HUES6 (cell line): ENCODE measurements around the gene HMCN1.
A peak's percentile ranks its signal among the peaks of the same experiment; 100 is the strongest.

Source experiments
- H3K27ac ChIP-seq: 2 replicates; pipeline ENCODE4 v1.7.0; 2013; ENCODE audit warnings: low read depth, mild to moderate bottlenecking, low read length, inconsistent platforms
- H3K27me3 ChIP-seq: 2 replicates; pipeline ENCODE4 v1.6.1; 2013; ENCODE audit warnings: low read length; ENCODE audit not compliant: control insufficient read depth, insufficient read depth
- H3K36me3 ChIP-seq: 2 replicates; pipeline ENCODE4 v1.6.1; 2013; ENCODE audit warnings: low read length; ENCODE audit not compliant: control insufficient read depth, insufficient read depth
- H3K4me1 ChIP-seq: 2 replicates; pipeline ENCODE4 v1.6.1; 2013; ENCODE audit warnings: low read length; ENCODE audit not compliant: control insufficient read depth, insufficient read depth
- H3K4me3 ChIP-seq: 2 replicates; pipeline ENCODE4 v1.5.1; 2013; ENCODE audit warnings: low read depth, low read length
- H3K9ac ChIP-seq: one replicate; pipeline ENCODE4 v1.6.1; 2013; ENCODE audit warnings: mild to moderate bottlenecking, low read length
- H3K9me3 ChIP-seq: 2 replicates; pipeline ENCODE4 v1.6.1; 2013; ENCODE audit warnings: low read depth, low read length; ENCODE audit not compliant: control insufficient read depth, insufficient read depth

The HMCN1 gene

GRCh38 chr1:185733818-185734735, at the start of gene HMCN1:
TSS of gene HMCN1 (plus strand) at chr1:185734391. CDS start at chr1:185734780, 389 bp downstream.
- peaks cover 11% of the 10 kb centered on the region for H3K4me1 ChIP-seq
- H3K4me3 ChIP-seq: peak within 1 kb of the TSS; percentile 76
- no peaks in the 10 kb centered on the region for H3K36me3 ChIP-seq
- peaks cover 5% of the 10 kb centered on the region; the same call in 1 of the 2 replicates for H3K27me3 ChIP-seq
- no peaks in the 10 kb centered on the region for H3K9me3 ChIP-seq
- peak within 1 kb of the TSS; percentile 66 for H3K9ac ChIP-seq
- H3K27ac ChIP-seq: no peak within 1 kb of the TSS

- H3K4me1 ChIP-seq: no peaks in the 10 kb centered on the region
- no peak overlapping the region for H3K9ac ChIP-seq
- no peak overlapping the region for H3K27ac ChIP-seq
- no peaks in the 10 kb centered on the region for H3K27me3 ChIP-seq
- no peaks in the 10 kb centered on the region for H3K36me3 ChIP-seq
- H3K9me3 ChIP-seq: no peaks in the 10 kb centered on the region
- no peak overlapping the region for H3K4me3 ChIP-seq
Measured at GRCh38 chr1:185686821-185687778, 47.1 kb upstream of the HMCN1 start.

GRCh38 chr1:185690527-185690926, 43.7 kb upstream of the HMCN1 start:
- Histone ChIP-seq H3K9me3 (no peaks in the 10 kb centered on the region), H3K27ac (no peak overlapping the region), H3K27me3 (no peaks in the 10 kb centered on the region), H3K4me1 (peaks cover 8% of the 10 kb centered on the region; the same call in 1 of the 2 replicates), H3K36me3 (no peaks in the 10 kb centered on the region), H3K9ac (no peak overlapping the region), H3K4me3 (no peak overlapping the region)

DNA sequence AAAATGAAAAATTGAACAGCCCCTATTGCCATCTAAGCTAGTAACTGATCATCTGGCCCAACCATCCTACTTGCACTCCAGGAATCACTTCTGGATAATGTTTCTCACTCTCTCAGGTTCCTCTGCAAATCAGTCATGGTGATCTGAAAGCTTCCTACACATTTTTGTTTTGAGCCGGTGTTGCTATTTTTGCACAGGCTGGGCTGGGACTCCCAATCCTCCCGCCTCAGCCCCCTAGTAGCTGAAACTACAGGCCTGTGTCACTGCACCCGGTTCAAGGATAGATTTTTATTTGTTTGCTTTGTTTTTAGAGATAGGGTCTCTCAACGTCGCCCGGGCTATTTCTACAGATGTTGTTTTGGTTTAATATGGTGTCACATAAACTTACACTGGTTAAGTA, 40.5 kb upstream of the HMCN1 start:
- peaks cover 2% of the 10 kb centered on the region; the same call in 1 of the 2 replicates for H3K27me3 ChIP-seq
- no peak overlapping the region for H3K4me3 ChIP-seq
- H3K4me1 ChIP-seq: peaks cover 8% of the 10 kb centered on the region; the same call in 1 of the 2 replicates
- H3K27ac ChIP-seq: no peak overlapping the region
- no peak overlapping the region for H3K9ac ChIP-seq
- no peaks in the 10 kb centered on the region for H3K9me3 ChIP-seq
- no peaks in the 10 kb centered on the region for H3K36me3 ChIP-seq

DNA sequence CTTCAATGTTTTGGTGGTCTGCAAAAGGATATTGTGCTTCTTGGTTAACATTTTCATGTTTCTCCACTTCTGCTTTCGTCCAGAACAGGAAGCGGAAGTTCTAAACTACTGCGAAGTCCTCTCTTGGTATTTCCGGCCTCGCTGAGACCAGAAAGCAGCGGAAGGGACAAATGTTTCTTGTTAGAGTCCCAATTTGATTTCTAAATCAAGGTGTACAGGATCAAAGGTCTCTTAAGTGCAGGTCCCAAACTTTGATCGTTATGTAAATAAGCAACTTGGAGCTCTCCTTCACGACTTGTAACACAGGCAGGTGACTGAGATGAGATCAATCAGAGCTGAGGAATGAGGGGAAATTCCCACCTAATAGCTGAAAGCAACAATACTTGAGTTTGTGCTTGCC, 40.1 kb upstream of the HMCN1 start:
- Histone ChIP-seq H3K27ac (no peak overlapping the region), H3K9ac (no peak overlapping the region), H3K36me3 (no peaks in the 10 kb centered on the region), H3K4me1 (peaks cover 8% of the 10 kb centered on the region; the same call in 1 of the 2 replicates), H3K27me3 (peaks cover 6% of the 10 kb centered on the region; the same call in 1 of the 2 replicates), H3K4me3 (no peak overlapping the region), H3K9me3 (no peaks in the 10 kb centered on the region)

DNA sequence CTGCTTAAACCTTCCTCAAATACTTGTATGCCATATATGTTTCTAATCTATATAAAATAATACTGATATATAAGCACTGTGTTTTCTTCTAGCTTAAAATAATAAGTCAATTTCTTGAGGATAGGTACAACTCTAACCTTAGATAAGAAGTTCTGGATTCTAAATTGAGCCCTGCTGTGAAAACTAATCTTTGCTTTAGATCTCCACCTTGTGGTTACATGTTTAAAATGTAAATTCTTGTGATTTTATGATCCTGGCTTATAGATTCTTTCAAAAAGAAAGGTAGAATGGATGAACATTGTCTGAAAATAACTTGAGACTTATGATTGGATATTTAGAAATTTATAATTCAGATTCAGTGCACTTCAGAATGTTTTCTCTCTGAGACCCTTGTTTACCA, 38.9 kb upstream of the HMCN1 start:
- H3K36me3 ChIP-seq: no peaks in the 10 kb centered on the region
- no peaks in the 10 kb centered on the region for H3K9me3 ChIP-seq
- H3K4me3 ChIP-seq: no peak overlapping the region
- H3K4me1 ChIP-seq: peaks cover 16% of the 10 kb centered on the region
- H3K27ac ChIP-seq: no peak overlapping the region
- peaks cover 11% of the 10 kb centered on the region; the same call in 1 of the 2 replicates for H3K27me3 ChIP-seq
- no peak overlapping the region for H3K9ac ChIP-seq

- no peak overlapping the region for H3K9ac ChIP-seq
- H3K4me3 ChIP-seq: no peak overlapping the region
- no peaks in the 10 kb centered on the region for H3K9me3 ChIP-seq
- H3K27me3 ChIP-seq: peaks cover 22% of the 10 kb centered on the region; the same call in 1 of the 2 replicates
- H3K4me1 ChIP-seq: peaks cover 19% of the 10 kb centered on the region
- no peaks in the 10 kb centered on the region for H3K36me3 ChIP-seq
- H3K27ac ChIP-seq: no peak overlapping the region
Measured at GRCh38 chr1:185696422-185697150, 37.6 kb upstream of the HMCN1 start.

DNA sequence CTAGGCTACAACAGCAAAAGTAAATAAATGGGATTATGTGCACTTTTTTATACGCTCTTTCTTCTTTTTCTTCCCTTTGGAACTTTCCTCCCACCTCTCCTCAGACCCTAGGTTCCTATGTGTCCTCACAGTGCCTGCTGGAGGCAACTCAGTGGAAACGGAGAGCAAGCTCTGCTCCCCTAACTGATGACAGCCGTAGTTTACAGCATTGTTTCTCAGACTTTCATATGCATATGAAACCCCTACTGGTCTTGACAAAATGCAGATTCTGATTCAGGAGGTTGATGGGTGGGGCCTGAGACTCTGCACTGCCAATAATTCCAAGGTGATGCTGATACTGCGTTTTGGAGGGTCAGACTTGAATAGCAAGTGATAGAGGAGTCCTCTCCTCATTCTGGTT, 34.3 kb upstream of the HMCN1 start:
- no peak overlapping the region for H3K9ac ChIP-seq
- peaks cover 22% of the 10 kb centered on the region; the same call in 1 of the 2 replicates for H3K27me3 ChIP-seq
- no peak overlapping the region for H3K4me3 ChIP-seq
- H3K9me3 ChIP-seq: no peaks in the 10 kb centered on the region
- no peak overlapping the region for H3K27ac ChIP-seq
- peaks cover 11% of the 10 kb centered on the region for H3K4me1 ChIP-seq
- no peaks in the 10 kb centered on the region for H3K36me3 ChIP-seq

DNA sequence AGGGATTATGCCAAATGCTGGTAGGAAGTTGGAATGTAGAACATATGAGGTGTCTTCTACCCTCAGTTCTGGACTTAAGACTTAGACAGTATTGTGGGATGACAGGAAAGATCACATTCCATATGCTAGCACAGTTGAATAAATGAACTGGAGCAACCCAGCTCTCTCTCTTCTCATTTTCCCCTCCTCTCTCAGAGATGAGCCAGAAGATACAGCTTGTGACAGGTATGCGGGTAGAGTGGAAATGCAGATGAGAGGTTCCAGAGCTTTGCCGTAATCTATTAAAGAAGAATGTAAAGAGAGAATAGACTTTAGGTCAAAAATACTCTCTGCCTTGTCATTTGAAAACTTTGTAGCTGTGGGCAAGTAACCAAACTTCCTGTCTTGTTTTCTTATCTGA, 32.5 kb upstream of the HMCN1 start:
- no peak overlapping the region for H3K27ac ChIP-seq
- H3K4me1 ChIP-seq: peaks cover 11% of the 10 kb centered on the region
- H3K9ac ChIP-seq: no peak overlapping the region
- H3K4me3 ChIP-seq: no peak overlapping the region
- peaks cover 22% of the 10 kb centered on the region; the same call in 1 of the 2 replicates for H3K27me3 ChIP-seq
- H3K36me3 ChIP-seq: no peaks in the 10 kb centered on the region
- H3K9me3 ChIP-seq: no peaks in the 10 kb centered on the region

DNA sequence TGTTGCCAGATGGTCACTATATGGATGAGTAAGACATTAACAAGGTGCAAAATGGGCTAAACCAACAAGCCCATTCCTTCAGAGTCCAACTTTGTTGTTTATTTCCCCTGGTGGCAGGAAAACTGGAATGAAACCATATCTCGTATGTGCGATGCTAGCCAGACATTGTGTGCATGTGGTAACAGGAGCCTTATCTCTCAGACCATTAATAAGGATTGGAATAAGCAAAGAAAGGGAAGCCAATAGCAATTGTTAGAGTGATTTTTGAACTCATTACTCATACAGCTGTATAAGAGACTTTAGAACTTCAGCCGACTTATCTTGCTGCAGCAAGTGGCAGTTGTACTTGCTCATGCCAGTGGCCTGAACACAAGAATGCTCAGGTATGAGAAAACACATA, 30.0 kb upstream of the HMCN1 start:
- no peaks in the 10 kb centered on the region for H3K36me3 ChIP-seq
- H3K4me3 ChIP-seq: no peak overlapping the region
- no peak overlapping the region for H3K27ac ChIP-seq
- no peak overlapping the region for H3K9ac ChIP-seq
- peaks cover 15% of the 10 kb centered on the region; the same call in 1 of the 2 replicates for H3K27me3 ChIP-seq
- peaks cover 8% of the 10 kb centered on the region; the same call in 1 of the 2 replicates for H3K9me3 ChIP-seq
- H3K4me1 ChIP-seq: peaks cover 11% of the 10 kb centered on the region
